MM.1S (cell line): Measurements from ENCODE around the gene TESK2.
A peak's percentile ranks its signal among the peaks of the same experiment; 100 is the strongest.
"Not testable (repeated sequence)": the region's sequence is repeated elsewhere in the genome, so short reads cannot be mapped to it uniquely, and the experiment has no call there.

Experiments used
- DNase-seq: peaks from one replicate; pipeline ENCODE4 v3.0.0-alpha.2; 2015
- H2AFZ ChIP-seq: fragments of 300-600 bp; sonication (generic); 2 replicates; pipeline ENCODE4 v1.6.0; 2016; ENCODE audit warnings: antibody characterized with exemption, low read length
- H3F3A ChIP-seq: fragments of 300-600 bp; sonication (generic); 2 replicates; pipeline ENCODE4 v1.6.1; 2016; ENCODE audit warnings: mild to moderate bottlenecking, antibody characterized with exemption, low read length, moderate library complexity, mixed read lengths; ENCODE audit not compliant: insufficient read depth
- H3K27ac ChIP-seq: fragments of 300-600 bp; sonication (generic); 2 replicates; pipeline ENCODE4 v1.5.1; 2016; ENCODE audit warnings: mild to moderate bottlenecking, low read length
- H3K27me3 ChIP-seq: fragments of 300-600 bp; sonication (generic); replicated peaks from 2 replicates; pipeline ENCODE4 v1.6.0; 2016; ENCODE audit warnings: low read length; ENCODE audit not compliant: insufficient read depth
- H3K36me3 ChIP-seq: fragments of 300-600 bp; sonication (generic); replicated peaks from 2 replicates; pipeline ENCODE4 v1.6.1; 2016; ENCODE audit warnings: mild to moderate bottlenecking, low read length, mixed read lengths; ENCODE audit not compliant: insufficient read depth
- H3K4me1 ChIP-seq: fragments of 300-600 bp; sonication (generic); 2 replicates; pipeline ENCODE4 v1.6.1; 2016; ENCODE audit warnings: low read length, mixed read lengths
- H3K4me2 ChIP-seq: fragments of 300-600 bp; sonication (generic); 2 replicates; pipeline ENCODE4 v1.6.0; 2016; ENCODE audit warnings: low read depth, low read length
- H3K4me3 ChIP-seq: fragments of 300-600 bp; sonication (generic); 2 replicates; pipeline ENCODE4 v1.5.1; 2016; ENCODE audit warnings: low read length, mixed read lengths
- H3K79me2 ChIP-seq: fragments of 300-600 bp; sonication (generic); 2 replicates; pipeline ENCODE4 v1.6.1; 2016; ENCODE audit warnings: mixed run types, low read length, mixed read lengths
- H3K9ac ChIP-seq: fragments of 300-600 bp; sonication (generic); 2 replicates; pipeline ENCODE4 v1.6.1; 2016; ENCODE audit warnings: low read length, mixed read lengths
- H3K9me2 ChIP-seq: fragments of 300-600 bp; sonication (generic); replicated peaks from 2 replicates; pipeline ENCODE4 v1.6.1; 2016; ENCODE audit warnings: mild to moderate bottlenecking, low read length, mixed read lengths; ENCODE audit not compliant: insufficient read depth
- H3K9me3 ChIP-seq: fragments of 300-600 bp; sonication (generic); replicated peaks from 2 replicates; pipeline ENCODE4 v1.6.1; 2016; ENCODE audit warnings: mild to moderate bottlenecking, low read length, mixed read lengths; ENCODE audit not compliant: insufficient read depth
- H4K20me1 ChIP-seq: fragments of 300-600 bp; sonication (generic); 2 replicates; pipeline ENCODE4 v1.6.1; 2016; ENCODE audit warnings: mild to moderate bottlenecking, low read length, moderate library complexity, mixed read lengths; ENCODE audit not compliant: insufficient read depth
- CTCF ChIP-seq: fragments of 300-600 bp; sonication (generic); IDR thresholded peaks from 2 replicates; pipeline ENCODE4 v1.5.1; 2016; ENCODE audit warnings: antibody characterized with exemption, low read length, mixed read lengths
- EZH2 ChIP-seq: fragments of 300-600 bp; sonication (generic); optimal IDR thresholded peaks from 2 replicates; pipeline ENCODE3; 2017; ENCODE audit warnings: low read depth, mild to moderate bottlenecking, antibody characterized with exemption, low read length, mixed read lengths
- EZH2phosphoT487 ChIP-seq: fragments of 300-600 bp; sonication (generic); IDR thresholded peaks from 2 replicates; pipeline ENCODE4 v1.6.1; 2018; ENCODE audit warnings: antibody characterized with exemption, low read length

Gene TESK2

GRCh38 chr1:45490121-45490625 is 790 bp downstream of the TESK2 start:
- Histone ChIP-seq H3K4me3 (peak overlapping the region; percentile 85), H3K9me2 (no peaks in the 10 kb centered on the region), H4K20me1 (no peaks in the 10 kb centered on the region), H3K4me1 (peaks cover 8% of the 10 kb centered on the region; the same call in 1 of the 2 replicates), H3F3A (peaks cover 11% of the 10 kb centered on the region), H3K9ac (peak overlapping the region; percentile 61), H3K27ac (peak overlapping the region; percentile 23; the same call in 1 of the 2 replicates), H3K79me2 (no peaks in the 10 kb centered on the region), H3K4me2 (peak overlapping the region; percentile 88), H2AFZ (peak overlapping the region; percentile 84), H3K36me3 (no peaks in the 10 kb centered on the region), H3K9me3 (no peaks in the 10 kb centered on the region), H3K27me3 (no peaks in the 10 kb centered on the region)
- TF ChIP-seq EZH2phosphoT487: no peak
- TF ChIP-seq CTCF: no peak
- TF ChIP-seq EZH2: no peak
- peak; percentile 20 for DNase-seq

GRCh38 chr1:45489379-45489778 is 1.6 kb downstream of the TESK2 start:
- H3K9me2 ChIP-seq, H3K79me2 ChIP-seq, H2AFZ ChIP-seq, H3K9me3 ChIP-seq, H3K36me3 ChIP-seq, H4K20me1 ChIP-seq, H3K4me1 ChIP-seq, H3K27me3 ChIP-seq: not testable (repeated sequence)
- peak; percentile 37 for DNase-seq
- Histone ChIP-seq H3K4me2 (peak overlapping the region; percentile 88; the same call in 1 of the 2 replicates), H3K27ac (peak overlapping the region; percentile 2; the same call in 1 of the 2 replicates), H3K4me3 (peak overlapping the region; percentile 85), H3F3A (peaks cover 11% of the 10 kb centered on the region), H3K9ac (peak overlapping the region; percentile 61; the same call in 1 of the 2 replicates)

- Histone ChIP-seq H3K4me1 (peaks cover 8% of the 10 kb centered on the region; the same call in 1 of the 2 replicates), H2AFZ (no peak overlapping the region), H4K20me1 (no peaks in the 10 kb centered on the region), H3K9ac (no peak overlapping the region), H3F3A (peaks cover 11% of the 10 kb centered on the region), H3K9me3 (no peaks in the 10 kb centered on the region), H3K4me2 (peak overlapping the region; percentile 88; the same call in 1 of the 2 replicates), H3K27me3 (no peaks in the 10 kb centered on the region), H3K4me3 (peak overlapping the region; percentile 85; the same call in 1 of the 2 replicates), H3K27ac (no peak overlapping the region), H3K36me3 (no peaks in the 10 kb centered on the region), H3K79me2 (no peaks in the 10 kb centered on the region), H3K9me2 (no peaks in the 10 kb centered on the region)
- TF ChIP-seq EZH2phosphoT487: no peak
- no peak for TF ChIP-seq EZH2
- no peak for TF ChIP-seq CTCF
- DNase-seq: no peak
These were observed 2.1 kb downstream of the TESK2 start for GRCh38 chr1:45488666-45489377.

GRCh38 chr1:45485949-45486348 is 5.0 kb downstream of the TESK2 start:
- no peak for DNase-seq
- H3K4me2 ChIP-seq: no peak overlapping the region
- H3K4me1 ChIP-seq: peaks cover 4% of the 10 kb centered on the region; the same call in 1 of the 2 replicates
- no peaks in the 10 kb centered on the region for H3K9me3 ChIP-seq
- no peak for TF ChIP-seq EZH2phosphoT487
- no peak for TF ChIP-seq EZH2
- no peak for TF ChIP-seq CTCF
- no peaks in the 10 kb centered on the region for H3K36me3 ChIP-seq
- no peaks in the 10 kb centered on the region for H3K79me2 ChIP-seq
- H3K27ac ChIP-seq: no peak overlapping the region
- no peak overlapping the region for H3K4me3 ChIP-seq
- no peaks in the 10 kb centered on the region for H3K9me2 ChIP-seq
- no peaks in the 10 kb centered on the region for H4K20me1 ChIP-seq
- no peak overlapping the region for H2AFZ ChIP-seq
- H3F3A ChIP-seq: peaks cover 5% of the 10 kb centered on the region
- H3K27me3 ChIP-seq: no peaks in the 10 kb centered on the region
- no peak overlapping the region for H3K9ac ChIP-seq
